AG04450 (cell line): Measurements from ENCODE around the gene RAB11FIP3. TPM values are rescaled to one million over a fixed set of nuclear protein-coding genes. Genes with fewer than 3 reads are reported as not detected.
A peak's percentile ranks its signal among the peaks of the same experiment; 100 is the strongest.

ENCODE experiments used
- CTCF ChIA-PET: fragments of 300-600, 350-600 bp; formaldehyde crosslinking; extraction: SDS; loops from one replicate; lab custom pipeline; 2022; ENCODE audit warnings: antibody characterized with exemption, inconsistent platforms; lab: Charles Lee
- POLR2A ChIA-PET: fragments of 350-600 bp; formaldehyde crosslinking; extraction: SDS; loops from one replicate; lab custom pipeline; 2021; ENCODE audit warnings: antibody characterized with exemption, inconsistent platforms; lab: Yijun Ruan, JAX
- DNase-seq: peaks from one replicate; pipeline ENCODE4 v3.0.0-alpha.2; 2011; ENCODE audit warnings: low read depth, low spot score
- H3K27ac ChIP-seq: one replicate; pipeline ENCODE4 v1.5.1; 2012; ENCODE audit warnings: low read depth, low read length, control low read depth
- H3K27me3 ChIP-seq: one replicate; pipeline ENCODE4 v1.6.0; 2012; ENCODE audit warnings: low read length; ENCODE audit not compliant: control insufficient read depth, insufficient read depth
- H3K4me3 ChIP-seq: 2 replicates; pipeline ENCODE4 v1.5.1; 2011; ENCODE audit warnings: mild to moderate bottlenecking, low read depth, low read length, control low read depth
- H3K9me3 ChIP-seq: 2 replicates; pipeline ENCODE4 v1.5.1; 2012; ENCODE audit warnings: low read length; ENCODE audit not compliant: control insufficient read depth, insufficient read depth
- polyA plus RNA-seq: library from polyadenylated mRNA; depleted of rRNA; stranded (reverse); fragments of >200 nt; gene quantifications from 2 replicates; pipeline ENCODE4 v1.2.3, GENCODE V29; 2011
- TF ChIP-seq, protein P1 (sequence below): IDR thresholded peaks from 2 replicates; pipeline ENCODE4 v1.5.1; 2011; ENCODE audit warnings: low read depth, low read length, control low read depth, inconsistent platforms

Gene RAB11FIP3
- polyA plus RNA-seq, 1 experiment, result 6.9 TPM

DNA sequence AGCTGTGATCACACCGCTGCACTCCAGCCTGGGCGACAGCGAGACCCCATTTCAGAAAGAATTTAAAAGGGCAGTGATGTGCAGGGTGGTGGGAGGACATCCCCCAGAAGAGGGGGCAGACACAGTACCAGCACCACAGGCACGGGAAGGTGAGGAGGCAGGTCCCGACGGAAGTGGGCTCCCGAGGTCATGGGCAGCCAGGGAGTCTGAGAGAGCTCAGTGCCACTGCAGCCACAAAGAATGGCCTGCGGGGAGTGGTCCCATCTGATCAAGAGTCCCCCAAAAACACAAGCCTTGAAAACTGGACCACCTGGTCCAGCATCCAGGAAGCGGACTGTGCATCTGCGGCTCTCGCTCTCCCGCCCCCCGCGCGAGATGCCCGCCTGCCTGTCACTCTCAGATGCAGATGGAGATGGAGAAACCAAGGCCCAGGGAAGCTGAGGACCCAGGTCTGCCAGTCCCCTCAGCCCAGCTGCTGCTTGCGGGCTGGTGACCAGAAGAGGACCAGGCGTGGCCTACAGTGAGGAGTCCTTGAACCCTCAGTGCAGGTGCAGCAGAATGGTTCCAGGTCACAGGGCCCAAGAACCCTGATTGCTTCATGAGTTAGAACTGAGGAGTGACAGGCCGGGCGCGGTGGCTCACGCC lies 97.8 kb downstream of the RAB11FIP3 start:
- Histone ChIP-seq H3K9me3 (no peaks in the 10 kb centered on the region; the same call in 1 of the 2 replicates), H3K27me3 (no peaks in the 10 kb centered on the region), H3K27ac (peak overlapping the region; percentile 31), H3K4me3 (no peak overlapping the region)
- DNase-seq, result no peak
- TF ChIP-seq, protein P1, sequence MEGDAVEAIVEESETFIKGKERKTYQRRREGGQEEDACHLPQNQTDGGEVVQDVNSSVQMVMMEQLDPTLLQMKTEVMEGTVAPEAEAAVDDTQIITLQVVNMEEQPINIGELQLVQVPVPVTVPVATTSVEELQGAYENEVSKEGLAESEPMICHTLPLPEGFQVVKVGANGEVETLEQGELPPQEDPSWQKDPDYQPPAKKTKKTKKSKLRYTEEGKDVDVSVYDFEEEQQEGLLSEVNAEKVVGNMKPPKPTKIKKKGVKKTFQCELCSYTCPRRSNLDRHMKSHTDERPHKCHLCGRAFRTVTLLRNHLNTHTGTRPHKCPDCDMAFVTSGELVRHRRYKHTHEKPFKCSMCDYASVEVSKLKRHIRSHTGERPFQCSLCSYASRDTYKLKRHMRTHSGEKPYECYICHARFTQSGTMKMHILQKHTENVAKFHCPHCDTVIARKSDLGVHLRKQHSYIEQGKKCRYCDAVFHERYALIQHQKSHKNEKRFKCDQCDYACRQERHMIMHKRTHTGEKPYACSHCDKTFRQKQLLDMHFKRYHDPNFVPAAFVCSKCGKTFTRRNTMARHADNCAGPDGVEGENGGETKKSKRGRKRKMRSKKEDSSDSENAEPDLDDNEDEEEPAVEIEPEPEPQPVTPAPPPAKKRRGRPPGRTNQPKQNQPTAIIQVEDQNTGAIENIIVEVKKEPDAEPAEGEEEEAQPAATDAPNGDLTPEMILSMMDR, result no peak
- ChIA-PET POLR2A (no interaction called here), CTCF (no interaction called here)

DNA sequence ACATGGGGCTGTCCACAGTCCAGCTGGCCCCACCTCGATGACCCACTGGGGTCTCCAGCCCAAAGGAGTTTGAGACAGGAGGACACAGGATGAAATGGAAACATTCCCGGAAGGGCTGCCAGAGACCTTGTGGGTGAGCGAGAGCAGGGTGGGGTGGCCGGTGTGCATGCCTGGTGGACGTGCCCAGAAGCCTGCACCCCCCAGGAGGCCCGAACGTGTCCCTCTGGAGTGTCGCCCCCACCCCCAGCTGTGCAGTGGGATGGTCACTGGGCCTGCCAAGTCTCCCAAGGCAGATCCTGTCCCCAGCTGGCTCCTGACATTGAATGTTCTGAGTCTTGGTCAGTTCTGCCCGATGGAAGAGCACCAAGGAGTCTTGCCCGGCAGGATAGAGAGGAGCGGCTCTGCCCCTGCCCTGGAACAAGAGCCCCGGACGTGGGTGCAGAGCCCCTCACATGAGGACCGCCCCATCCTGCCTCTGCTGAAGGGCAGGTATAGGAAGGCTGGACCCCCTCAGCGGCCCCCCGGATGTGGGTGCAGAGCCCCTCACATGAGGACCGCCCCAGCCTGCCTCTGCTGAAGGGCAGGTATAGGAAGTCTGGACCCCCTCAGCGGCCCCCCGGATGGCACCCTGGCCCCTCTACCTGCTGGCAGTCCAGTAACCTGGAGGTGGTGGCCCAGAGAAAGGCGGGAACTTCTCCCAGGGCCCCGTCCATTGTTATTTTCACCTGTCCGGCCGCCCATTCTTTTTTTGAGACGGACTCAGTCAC lies 99.0 kb downstream of the RAB11FIP3 start:
- POLR2A ChIA-PET, result no interaction called here
- Histone ChIP-seq H3K27ac (no peak overlapping the region), H3K9me3 (no peaks in the 10 kb centered on the region; the same call in 1 of the 2 replicates), H3K27me3 (no peaks in the 10 kb centered on the region), H3K4me3 (no peak overlapping the region)
- DNase-seq, result no peak
- CTCF ChIA-PET, result no interaction called here
- TF ChIP-seq, protein P1, result no peak

DNA sequence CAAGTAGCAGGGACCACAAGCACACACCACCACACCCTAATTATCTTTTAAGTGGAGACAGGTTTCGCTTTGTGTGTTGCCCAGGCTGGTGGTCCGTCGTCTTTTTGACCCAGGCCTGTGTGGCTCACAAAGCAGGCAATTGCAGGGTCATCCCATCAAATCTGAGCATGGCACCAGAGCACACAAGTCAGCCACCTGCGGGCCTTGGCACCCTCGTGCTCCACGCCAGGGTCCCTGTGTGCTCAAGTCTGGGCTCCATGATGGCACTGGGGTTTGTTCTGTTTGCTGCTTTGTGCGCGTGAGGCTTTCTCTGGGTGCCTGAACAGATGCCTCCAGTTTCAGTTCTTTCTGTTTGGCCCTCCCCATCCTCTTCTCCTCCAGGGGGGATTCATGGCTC lies 99.7 kb downstream of the RAB11FIP3 start:
- H3K4me3 ChIP-seq, result no peak overlapping the region
- H3K27me3 ChIP-seq, result no peaks in the 10 kb centered on the region
- H3K9me3 ChIP-seq, result no peaks in the 10 kb centered on the region; the same call in 1 of the 2 replicates
- peak overlapping the region; percentile 87 for H3K27ac ChIP-seq
- DNase-seq, result no peak
- ChIA-PET POLR2A (no interaction called here), CTCF (no interaction called here)
- TF ChIP-seq, protein P1, result no peak

DNA sequence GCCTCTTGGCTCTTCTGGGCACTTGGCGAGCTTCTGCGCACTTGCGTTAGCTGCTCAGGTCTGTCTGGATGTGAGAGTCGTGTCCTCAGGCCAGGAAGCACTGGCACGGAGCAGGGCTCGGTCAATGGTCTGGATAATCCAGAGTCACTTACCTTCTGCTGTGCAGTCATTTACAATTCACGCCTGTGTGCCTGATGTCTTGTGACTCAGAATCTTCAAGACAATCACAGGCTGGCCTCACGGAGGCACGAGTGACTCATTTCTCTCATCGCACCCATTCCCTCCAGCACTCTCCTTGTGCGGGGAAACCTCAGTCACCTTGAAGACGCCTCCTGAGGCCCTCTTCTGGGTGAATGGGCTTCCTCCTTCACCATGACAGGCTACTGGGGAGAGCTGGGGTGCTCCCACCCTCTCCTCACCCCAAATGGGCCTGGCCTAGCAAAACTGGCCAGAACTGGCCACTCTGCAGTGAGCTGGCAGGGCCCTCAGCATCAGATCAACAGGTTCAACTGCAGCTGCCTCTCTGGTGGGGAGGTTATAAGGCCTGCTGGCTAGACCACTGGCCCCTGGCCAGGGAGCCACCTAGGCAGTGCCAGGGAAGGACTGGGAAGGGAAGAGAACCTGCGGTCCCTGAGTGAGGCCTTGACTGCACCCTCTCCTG lies 100.2 kb downstream of the RAB11FIP3 start:
- H3K4me3 ChIP-seq, result peak overlapping the region; percentile 76
- DNase-seq, result peak; percentile 50
- H3K9me3 ChIP-seq, result no peaks in the 10 kb centered on the region; the same call in 1 of the 2 replicates
- TF ChIP-seq, protein P1, result no peak
- ChIA-PET CTCF (no interaction called here), POLR2A (interaction anchor here (0.5 to 1.0 kb wide), 2 partner anchors 8 to 10 kb away, joined by 4 read pairs; no protein-coding TSS in a partner anchor)
- H3K27ac ChIP-seq, result peak overlapping the region; percentile 87
- no peaks in the 10 kb centered on the region for H3K27me3 ChIP-seq
